ENCODE results near the gene PACSIN2.

GRCh38 chr22:42959576-42960509 is 55.1 kb downstream of the PACSIN2 start:
- no peak for TF ChIP-seq CTCF (conservative IDR thresholded peaks at IDR 0.05; ENCODE audit: low read depth in 2 of 2)
- TF ChIP-seq EZH2 (IDR thresholded peaks at IDR 0.05; ENCODE audit: low read depth, unreplicated experiment) = no peak
- no peak for TF ChIP-seq NANOG (IDR thresholded peaks at IDR 0.05; ENCODE audit: borderline replicate concordance)
- no peak for TF ChIP-seq REST (IDR thresholded peaks at IDR 0.05; ENCODE audit: unreplicated experiment)
- no peak for TF ChIP-seq POLR2AphosphoS5 (IDR thresholded peaks at IDR 0.05; ENCODE audit: low read depth)
- TF ChIP-seq JUNB (IDR thresholded peaks at IDR 0.05; ENCODE audit: unreplicated experiment) = no peak
- no peak for TF ChIP-seq CREB1 (CRISPR knock-in tag; IDR thresholded peaks at IDR 0.05; ENCODE audit: low read depth)

Measured in GM23338 (cell line).